GM21576 (cell line): ENCODE data around the gene RDH14.

ENCODE experiments used
- ATAC-seq: cut with Tn5 transposase; IDR thresholded peaks from one replicate; pipeline ENCODE4 v1.9.1; 2021; ENCODE audit warnings: mild to moderate bottlenecking, moderate library complexity; ENCODE audit not compliant: unreplicated experiment

The RDH14 gene

DNA sequence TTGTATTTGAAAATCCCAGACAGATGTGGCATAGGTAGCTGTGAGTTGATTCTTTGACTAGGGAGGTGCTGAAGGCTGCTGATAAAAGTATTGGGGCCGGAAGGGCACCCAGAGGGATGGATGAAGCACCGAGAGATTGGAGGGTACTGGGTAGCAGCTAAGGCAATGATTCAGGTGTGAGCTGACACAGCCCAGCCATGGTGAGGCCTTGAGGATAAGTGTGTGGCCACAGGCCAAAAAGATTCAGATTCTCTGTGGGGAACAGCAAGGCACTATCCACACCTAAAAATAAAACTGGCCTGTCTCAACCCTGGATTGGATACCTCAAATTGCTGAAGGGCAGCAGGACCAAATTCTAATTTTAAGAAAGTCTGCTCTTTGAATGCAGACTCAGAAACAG lies 35.2 kb downstream of the RDH14 start:
- ATAC-seq, result no peak

DNA sequence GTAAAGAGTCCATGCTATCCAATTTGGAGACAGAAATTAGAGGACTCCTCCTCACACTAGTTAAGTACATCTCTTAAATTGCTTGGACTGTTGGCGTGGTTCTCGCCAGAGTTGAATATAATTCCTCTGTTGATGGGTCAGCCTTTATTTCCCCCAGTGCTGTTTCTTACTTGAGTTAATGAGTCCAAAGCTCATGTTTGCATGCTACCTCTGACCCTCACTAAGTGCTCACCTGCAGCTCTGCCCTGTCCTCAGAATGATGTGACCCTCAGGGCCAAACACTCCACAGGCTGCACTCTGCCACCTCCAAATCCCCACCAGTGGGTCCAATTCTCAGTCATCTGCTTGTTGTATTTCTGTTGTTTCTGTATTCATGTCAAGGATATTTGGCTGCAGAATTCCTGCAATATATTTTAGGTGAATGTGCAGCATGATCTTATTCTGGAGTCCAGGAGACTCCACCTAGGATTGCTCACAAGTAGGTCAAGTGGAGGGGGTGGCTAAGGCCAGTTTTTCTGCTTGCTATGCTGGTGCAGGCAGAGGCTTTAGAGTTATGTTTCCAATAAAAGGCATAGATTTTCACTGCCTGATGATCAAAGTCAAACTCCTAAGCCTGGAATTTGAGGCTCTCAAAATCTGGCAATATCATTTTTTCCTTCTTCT lies 37.8 kb downstream of the RDH14 start:
- no peak for ATAC-seq

DNA sequence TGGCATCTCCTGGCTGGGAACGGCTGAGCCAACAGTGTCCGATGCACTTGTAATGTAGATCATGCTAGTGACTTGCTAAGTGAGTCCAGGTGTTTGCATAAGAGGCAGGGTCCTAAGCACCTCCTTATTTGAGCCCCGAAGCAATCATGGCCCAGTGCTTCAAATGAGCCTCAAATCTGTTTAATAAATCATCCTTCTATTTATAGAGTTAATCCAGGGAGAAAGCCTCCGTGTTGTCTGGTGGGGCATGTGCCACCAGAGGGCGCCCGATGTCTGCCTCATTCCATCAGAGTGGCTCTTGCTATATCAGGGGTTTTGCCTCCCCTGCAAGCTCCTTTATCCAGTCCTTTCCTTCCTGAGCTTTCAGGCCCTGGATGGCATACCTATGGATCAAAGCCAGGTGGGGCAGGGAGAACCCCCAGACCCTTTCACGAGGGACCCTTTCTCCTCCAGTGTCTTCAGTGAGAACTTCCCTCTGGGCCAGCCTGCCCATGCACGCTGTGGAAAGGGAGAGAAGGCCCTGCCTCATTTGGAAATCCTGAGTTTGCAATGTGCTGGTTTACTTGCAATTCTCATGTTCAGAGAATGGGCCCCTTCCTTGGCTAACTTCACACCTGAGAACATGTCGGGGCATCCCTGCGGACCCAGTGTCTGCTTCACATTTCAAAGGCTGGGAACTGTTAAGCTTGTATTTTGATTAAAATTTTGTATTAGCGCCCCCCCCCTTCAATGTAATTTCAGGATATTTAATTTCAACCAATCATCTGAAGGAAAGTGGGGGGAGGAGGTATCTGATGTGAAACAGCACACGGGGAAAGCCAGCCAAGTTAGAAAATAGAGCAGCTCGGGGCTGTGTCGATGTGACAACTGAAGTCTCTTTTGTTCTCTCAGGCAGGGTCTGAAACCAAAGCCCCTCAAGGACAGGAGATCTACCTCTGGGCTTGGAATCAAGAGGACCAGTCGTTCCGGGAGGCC lies 39.7 kb downstream of the RDH14 start:
- ATAC-seq, result peak; percentile 70

DNA sequence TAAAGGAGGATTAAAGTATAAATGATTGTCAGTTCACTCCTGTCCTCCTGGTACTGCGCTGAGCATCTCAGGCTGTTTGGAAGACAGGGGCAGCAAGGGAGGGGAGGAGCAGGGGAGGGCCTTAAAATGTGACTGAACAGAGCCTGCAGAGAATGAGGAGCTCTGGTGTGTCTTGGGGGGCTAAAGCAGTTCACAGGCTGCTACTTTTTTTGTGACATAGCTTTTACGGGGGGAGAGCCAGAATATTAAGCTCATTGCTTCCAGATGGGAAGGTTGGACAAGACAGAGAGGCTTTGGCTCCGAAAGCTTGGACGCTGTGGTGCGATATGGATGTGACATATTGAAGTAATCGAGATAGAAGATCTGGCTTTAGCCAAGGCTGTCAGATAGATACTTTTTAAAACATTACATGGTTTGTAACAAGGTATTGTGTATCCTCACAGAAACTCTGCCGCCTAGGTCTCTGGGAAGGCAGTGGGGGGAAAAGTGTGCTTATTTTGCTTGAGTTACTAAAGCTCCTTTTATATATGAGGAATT lies 40.5 kb downstream of the RDH14 start:
- no peak for ATAC-seq

DNA sequence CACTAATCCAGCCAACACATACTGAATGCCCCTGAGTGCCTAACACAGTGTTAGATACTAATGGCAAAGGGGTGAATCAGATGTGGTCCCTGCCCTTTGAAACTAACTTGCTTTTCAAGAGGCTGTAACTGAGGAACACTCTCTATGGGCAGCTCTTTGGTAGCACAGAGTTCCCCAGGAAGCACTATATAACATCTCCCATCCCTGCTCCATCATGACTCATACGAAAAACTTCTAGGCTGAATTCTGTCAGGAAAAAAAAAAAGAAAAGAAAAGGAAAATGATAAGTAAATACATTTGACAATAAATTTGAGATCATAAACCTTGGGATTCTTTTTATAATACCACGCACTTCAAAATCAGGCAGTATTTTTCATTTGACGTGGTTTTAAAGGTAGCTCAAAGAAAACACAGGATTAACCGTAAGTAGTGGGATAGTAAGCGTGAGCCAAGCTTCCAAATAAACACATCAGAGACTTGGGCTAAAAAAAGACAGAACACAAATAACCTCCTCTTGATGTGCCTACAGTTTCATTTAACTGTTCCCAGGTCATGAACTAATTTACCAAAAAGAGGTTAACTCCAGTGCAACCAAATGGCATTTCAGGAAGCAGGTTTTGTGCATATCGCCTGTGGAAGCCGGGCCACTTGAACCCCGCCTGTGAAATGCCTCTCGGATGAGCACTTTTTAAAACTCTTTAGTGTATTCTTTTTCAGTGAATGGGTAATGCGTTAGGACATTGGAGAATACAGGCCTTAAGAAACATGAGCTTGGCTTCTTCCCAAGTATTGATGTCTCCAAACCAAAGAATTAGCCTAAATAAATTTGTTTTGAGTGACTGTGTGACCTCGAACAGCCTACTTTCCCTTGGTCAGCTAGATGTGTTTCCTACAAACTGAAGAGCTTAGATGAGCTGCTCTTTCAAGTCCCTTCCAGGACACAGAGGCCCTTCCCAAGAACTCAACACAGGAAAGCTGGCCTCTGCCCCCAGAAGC lies 42.0 kb downstream of the RDH14 start:
- ATAC-seq, result no peak

DNA sequence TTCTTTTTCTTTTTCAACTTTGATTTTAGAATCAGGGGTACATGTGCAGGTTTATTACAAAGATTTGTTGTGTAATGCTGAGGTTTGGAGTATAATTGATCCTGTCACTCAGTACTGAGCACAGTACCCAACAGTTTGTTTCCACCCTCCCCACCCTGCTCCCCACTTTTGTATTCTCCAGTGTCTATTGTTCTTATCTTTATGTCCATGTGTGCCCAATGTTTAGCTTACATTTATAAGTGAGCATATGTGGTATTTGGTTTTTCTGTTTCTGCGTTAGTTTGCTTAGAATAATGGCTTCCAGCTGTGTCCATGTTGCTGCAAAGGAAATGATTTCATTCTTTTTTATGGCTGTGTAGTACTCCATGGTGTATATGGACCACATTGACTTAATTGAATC lies 43.1 kb downstream of the RDH14 start:
- no peak for ATAC-seq

DNA sequence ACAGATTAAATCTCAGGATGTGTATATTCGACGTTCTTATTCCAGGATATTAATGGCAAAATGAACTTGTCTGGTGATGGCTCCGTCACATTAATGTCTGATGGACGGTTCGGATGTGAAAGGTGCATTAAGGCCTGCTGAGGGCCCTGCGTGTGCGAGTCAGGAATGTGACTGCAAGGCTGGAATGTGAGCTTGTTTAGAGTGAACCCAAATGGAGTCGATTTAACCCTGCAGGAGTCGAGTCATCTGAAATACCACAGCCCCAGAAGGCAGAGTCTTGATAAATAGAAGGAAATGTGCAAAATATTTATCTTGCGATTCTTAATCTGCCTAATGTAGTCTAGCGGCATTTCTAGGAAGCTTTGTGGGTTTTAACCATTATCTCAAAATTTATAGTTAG lies 44.3 kb downstream of the RDH14 start:
- ATAC-seq, result no peak

DNA sequence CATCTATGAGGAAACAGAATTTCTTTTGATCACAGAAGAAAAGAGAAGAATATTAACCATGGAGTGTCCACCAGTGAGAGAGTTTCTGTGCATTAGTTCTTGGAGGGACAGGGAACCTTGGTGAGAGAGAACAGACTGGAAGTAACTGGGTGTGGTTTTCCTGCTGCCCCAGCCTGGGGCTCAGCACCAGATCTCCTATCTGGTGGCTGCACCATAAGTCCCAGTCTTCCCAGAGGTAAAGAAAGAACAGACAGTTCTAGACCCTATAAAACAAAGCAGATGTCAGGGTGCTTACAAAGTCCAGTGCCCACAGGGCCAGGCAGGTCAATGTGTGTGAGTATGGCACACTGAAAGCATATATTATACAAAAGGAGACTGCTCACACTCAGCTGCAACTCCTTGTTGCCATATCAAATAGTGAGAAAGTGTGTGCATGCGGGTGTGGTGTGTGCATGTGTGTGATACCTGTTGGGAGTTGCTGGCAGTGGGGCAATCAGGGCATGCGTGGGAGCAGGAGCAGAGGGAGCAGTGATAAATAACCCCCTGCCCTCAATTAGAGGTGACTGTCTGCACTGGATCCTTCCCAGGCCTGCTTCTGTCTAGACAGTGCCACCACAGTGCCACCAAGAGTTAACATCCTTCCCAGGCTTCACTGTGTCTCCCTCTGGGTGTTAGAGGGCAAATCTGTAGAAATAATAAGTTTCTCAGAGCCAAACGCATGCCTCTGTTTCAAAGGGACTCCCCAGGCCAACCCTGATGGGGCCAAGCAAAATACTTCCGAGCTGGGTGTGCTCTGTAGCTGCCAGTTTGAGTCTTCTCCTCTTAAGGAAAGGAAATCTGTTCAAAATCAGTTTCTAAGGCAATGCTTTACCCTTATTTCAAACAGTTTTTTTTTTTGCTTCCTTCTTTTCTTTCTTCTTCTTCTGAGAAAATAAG lies 45.7 kb downstream of the RDH14 start:
- ATAC-seq, result no peak

DNA sequence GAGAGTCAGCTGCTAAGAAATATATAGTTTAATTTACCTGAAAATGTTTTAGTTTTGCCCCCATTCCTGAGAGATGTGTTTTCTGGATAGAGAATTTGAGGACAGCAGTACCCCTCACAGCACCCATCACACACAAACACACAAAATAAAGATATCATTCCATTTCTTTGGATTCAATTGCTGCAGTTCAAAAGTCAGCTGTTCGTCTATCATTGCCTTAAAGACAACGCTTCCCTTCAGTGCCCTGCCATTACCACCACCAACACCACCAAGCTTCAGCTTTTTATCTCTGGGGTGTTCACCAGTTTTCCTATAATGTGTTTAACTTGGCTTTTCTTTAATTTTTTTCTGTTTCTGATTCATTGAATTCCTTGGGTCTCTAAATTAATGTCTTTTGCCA lies 49.7 kb downstream of the RDH14 start:
- ATAC-seq, result no peak

DNA sequence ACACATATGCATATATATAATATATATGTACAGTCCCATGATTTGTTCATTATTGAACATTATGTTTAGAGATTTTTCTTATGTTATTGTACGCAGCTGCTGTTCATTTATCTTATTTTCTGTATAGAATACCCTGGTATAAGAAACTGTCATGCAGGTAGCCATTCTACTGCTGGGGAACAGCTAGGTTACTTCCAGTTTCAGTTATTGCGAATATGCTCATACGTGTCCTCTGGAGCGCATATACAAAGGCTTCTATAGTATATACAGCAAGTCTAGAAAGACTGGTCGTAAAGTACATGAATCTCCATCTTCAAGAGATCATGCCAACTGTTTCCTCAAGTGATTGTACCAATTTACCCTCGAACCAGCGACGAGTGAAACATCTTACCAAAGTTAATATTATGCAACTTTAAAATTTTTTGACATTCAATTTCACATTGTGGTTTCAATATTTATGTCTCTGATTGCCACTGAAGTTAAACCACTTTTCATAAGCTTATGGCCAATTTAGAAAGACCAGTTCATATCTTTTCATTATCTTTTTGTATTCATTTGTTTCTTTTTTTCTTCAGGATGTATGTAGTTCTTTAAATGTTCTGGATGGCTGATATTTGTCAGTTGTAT lies 53.5 kb downstream of the RDH14 start:
- ATAC-seq, result peak; percentile 90

DNA sequence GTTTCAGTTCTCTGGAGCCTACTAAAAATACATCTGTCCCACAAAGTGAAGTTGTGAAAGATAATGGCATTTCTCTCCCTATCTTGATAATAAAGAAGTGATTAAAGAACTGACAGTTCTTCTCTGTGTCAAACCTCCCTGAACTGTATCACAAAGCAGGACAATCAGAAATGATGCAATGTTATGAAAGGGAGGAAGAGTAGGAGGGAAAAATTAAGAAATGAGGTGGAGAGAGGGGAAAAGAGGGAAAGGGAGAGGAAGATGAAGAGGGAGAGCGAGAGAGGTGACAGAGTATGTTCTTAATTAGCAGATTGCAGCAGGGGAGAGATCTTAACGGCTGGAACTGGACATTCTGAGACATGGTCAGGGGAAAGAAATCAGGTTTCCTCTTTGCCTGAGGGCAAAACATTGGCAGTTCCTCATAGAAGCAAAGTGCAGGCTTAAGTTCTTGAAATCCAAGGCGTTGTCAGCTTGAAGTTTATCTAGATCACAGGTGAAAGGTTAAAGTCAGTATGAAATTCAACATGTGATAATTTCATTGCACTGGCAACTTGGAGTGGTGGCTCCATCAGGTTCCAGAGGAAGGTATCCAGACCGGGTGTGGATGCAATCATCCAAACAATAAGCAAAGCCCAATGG lies 54.6 kb downstream of the RDH14 start:
- ATAC-seq, result no peak
